Stimulated activated naive CD8-positive, alpha-beta T cell treated with anti-CD3 and anti-CD28 coated beads, Interleukin-15, Interleukin-2, amounts not matched to agents 100 ng/mL and 50 ng/mL, for 24 hours (primary cell): ENCODE measurements around the gene STIP1.
A peak's percentile ranks its signal among the peaks of the same experiment; 100 is the strongest.

Experiments used
- H3K27ac Mint-ChIP-seq: one replicate; pipeline ENCODE4 v1.8.0; 2021; ENCODE audit warnings: mild to moderate bottlenecking, mixed read lengths
- H3K27me3 Mint-ChIP-seq: one replicate; pipeline ENCODE4 v1.8.0; 2021; ENCODE audit warnings: mixed read lengths
- H3K36me3 Mint-ChIP-seq: one replicate; pipeline ENCODE4 v1.8.0; 2021; ENCODE audit warnings: low read depth, mixed read lengths
- H3K4me1 Mint-ChIP-seq: one replicate; pipeline ENCODE4 v1.8.0; 2021; ENCODE audit warnings: low read depth, mixed read lengths
- H3K4me3 Mint-ChIP-seq: one replicate; pipeline ENCODE4 v1.8.0; 2021; ENCODE audit warnings: mild to moderate bottlenecking, mixed read lengths
- H3K9me3 Mint-ChIP-seq: one replicate; pipeline ENCODE4 v1.8.0; 2021; ENCODE audit warnings: mixed read lengths

Gene STIP1

GRCh38 chr11:64204080-64204440 lies 18.1 kb downstream of the STIP1 start:
- Mint-ChIP-seq H3K4me1 (peaks cover 45% of the 10 kb centered on the region), H3K27ac (peak overlapping the region; percentile 82), H3K36me3 (peaks cover 82% of the 10 kb centered on the region), H3K4me3 (no peak overlapping the region), H3K9me3 (no peaks in the 10 kb centered on the region), H3K27me3 (no peaks in the 10 kb centered on the region)

- H3K27me3 Mint-ChIP-seq: no peaks in the 10 kb centered on the region
- no peaks in the 10 kb centered on the region for H3K9me3 Mint-ChIP-seq
- H3K4me3 Mint-ChIP-seq: peak overlapping the region; percentile 70
- peaks cover 83% of the 10 kb centered on the region for H3K36me3 Mint-ChIP-seq
- peak overlapping the region; percentile 82 for H3K27ac Mint-ChIP-seq
- peaks cover 50% of the 10 kb centered on the region for H3K4me1 Mint-ChIP-seq
Observed at GRCh38 chr11:64204464-64204989, 18.6 kb downstream of the STIP1 start.

DNA sequence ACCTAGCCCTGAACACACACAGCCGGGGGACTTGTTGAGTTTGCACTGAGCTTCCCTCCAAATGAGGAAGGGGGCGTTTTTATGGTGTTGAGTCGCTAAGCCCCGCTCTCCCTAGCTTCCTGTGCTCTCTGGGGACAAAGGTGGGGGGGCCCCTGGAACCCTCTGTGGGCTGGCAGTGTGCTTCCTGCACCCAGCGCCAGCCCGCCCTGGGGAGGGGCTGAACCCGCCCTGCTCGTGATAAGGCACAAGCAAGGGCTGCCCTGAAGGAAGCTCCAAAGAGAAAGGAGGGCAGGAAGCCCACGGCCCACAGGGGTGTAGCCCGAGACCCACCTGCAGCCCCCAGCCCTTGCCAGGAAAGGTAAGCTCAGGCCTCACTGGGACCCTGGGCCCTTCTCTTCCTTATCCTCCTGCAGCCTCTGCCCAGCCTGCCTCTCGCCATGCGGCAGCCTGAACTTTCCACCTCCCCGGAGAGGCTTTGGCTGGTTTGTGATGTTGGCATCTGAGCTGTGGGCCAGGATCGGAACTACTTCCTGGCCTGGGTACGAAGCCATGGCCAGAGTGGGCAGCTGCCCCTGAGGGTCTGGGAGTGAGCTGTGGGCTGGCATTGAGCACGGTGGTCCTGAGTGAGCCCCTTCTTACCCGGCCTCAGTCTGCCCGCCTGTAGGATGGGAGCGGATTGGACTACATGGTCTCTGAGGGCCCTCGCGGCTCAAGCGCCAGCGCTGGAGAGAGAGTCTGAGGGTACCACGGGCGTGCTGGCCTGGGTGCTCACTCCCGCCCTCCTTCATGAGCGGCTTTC lies 20.7 kb downstream of the STIP1 start, which contains the start of gene FERMT3:
TSS of gene FERMT3 (plus strand) at position 265 of the 799 bp plus-strand sequence. CDS start 644 bp downstream, outside the sequence.
- Mint-ChIP-seq H3K36me3 (peaks cover 70% of the 10 kb centered on the region), H3K27me3 (no peaks in the 10 kb centered on the region), H3K27ac (peak within 1 kb of the TSS; percentile 96), H3K4me3 (peak within 1 kb of the TSS; percentile 94), H3K4me1 (peaks cover 53% of the 10 kb centered on the region), H3K9me3 (no peaks in the 10 kb centered on the region)

- peaks cover 72% of the 10 kb centered on the region for H3K36me3 Mint-ChIP-seq
- peaks cover 57% of the 10 kb centered on the region for H3K4me1 Mint-ChIP-seq
- H3K4me3 Mint-ChIP-seq: peak overlapping the region; percentile 94
- no peaks in the 10 kb centered on the region for H3K9me3 Mint-ChIP-seq
- no peaks in the 10 kb centered on the region for H3K27me3 Mint-ChIP-seq
- peak overlapping the region; percentile 96 for H3K27ac Mint-ChIP-seq
Observed at GRCh38 chr11:64207256-64208085, 21.5 kb downstream of the STIP1 start.

GRCh38 chr11:64208086-64208795 lies 22.3 kb downstream of the STIP1 start:
- H3K4me3 Mint-ChIP-seq: peak overlapping the region; percentile 94
- no peaks in the 10 kb centered on the region for H3K27me3 Mint-ChIP-seq
- H3K36me3 Mint-ChIP-seq: peaks cover 72% of the 10 kb centered on the region
- H3K9me3 Mint-ChIP-seq: no peaks in the 10 kb centered on the region
- peak overlapping the region; percentile 96 for H3K27ac Mint-ChIP-seq
- H3K4me1 Mint-ChIP-seq: peaks cover 61% of the 10 kb centered on the region

GRCh38 chr11:64208796-64209562 lies 23.0 kb downstream of the STIP1 start:
- Mint-ChIP-seq H3K36me3 (peaks cover 69% of the 10 kb centered on the region), H3K4me3 (peak overlapping the region; percentile 94), H3K27me3 (no peaks in the 10 kb centered on the region), H3K4me1 (peaks cover 60% of the 10 kb centered on the region), H3K9me3 (no peaks in the 10 kb centered on the region), H3K27ac (peak overlapping the region; percentile 96)

DNA sequence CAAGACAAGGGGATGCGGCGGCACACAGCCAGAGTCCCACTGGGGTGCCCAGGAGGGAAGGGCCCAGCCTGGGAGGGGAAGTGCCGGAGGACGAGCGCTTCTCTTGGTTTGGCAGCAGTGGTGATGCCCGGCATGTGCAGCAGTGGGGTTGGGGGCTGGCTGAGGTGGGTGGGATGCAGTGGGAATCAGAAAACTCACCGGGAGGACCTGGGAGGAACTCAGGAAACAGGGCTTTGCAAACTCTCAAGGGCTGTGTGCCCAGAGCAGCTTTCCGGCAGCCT lies 23.5 kb downstream of the STIP1 start:
- Mint-ChIP-seq H3K4me3 (peak overlapping the region; percentile 94), H3K4me1 (peaks cover 60% of the 10 kb centered on the region)

DNA sequence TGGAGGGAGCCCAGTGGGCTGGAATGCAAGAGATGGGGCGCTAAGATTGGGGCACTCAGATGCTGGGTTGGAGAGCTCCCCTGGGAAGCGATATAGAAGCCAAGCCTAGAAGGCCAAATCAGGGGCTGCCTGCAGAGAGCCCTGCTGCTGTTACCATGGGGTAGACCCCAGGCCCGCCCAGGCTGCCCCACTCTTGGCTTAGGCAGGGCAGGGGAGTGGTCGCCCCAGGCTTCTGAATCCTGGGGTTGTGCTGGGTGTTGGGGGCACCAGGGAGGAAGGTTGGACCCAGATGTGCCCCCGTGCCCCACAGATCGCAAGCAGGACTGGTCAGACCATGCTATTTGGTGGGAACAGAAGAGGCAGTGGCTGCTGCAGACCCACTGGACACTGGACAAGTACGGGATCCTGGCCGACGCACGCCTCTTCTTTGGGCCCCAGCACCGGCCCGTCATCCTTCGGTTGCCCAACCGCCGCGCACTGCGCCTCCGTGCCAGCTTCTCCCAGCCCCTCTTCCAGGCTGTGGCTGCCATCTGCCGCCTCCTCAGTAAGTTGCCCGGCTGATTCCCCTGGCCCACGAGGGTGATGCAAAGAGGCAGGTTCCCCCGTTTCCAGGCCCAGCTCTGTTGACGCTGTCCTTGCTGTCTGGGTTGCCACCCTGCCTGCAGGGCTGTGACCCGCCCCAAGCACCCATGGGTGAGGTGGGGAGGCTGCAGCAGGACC lies 24.5 kb downstream of the STIP1 start:
- H3K4me1 Mint-ChIP-seq: peaks cover 63% of the 10 kb centered on the region
- H3K27ac Mint-ChIP-seq: peak overlapping the region; percentile 14
- no peaks in the 10 kb centered on the region for H3K27me3 Mint-ChIP-seq
- no peaks in the 10 kb centered on the region for H3K9me3 Mint-ChIP-seq
- peaks cover 72% of the 10 kb centered on the region for H3K36me3 Mint-ChIP-seq
- H3K4me3 Mint-ChIP-seq: no peak overlapping the region

More for the DNA sequence above, 23.5 kb downstream of the STIP1 start:
- Mint-ChIP-seq H3K9me3 (no peaks in the 10 kb centered on the region), H3K27ac (no peak overlapping the region), H3K27me3 (no peaks in the 10 kb centered on the region), H3K36me3 (peaks cover 69% of the 10 kb centered on the region)

DNA sequence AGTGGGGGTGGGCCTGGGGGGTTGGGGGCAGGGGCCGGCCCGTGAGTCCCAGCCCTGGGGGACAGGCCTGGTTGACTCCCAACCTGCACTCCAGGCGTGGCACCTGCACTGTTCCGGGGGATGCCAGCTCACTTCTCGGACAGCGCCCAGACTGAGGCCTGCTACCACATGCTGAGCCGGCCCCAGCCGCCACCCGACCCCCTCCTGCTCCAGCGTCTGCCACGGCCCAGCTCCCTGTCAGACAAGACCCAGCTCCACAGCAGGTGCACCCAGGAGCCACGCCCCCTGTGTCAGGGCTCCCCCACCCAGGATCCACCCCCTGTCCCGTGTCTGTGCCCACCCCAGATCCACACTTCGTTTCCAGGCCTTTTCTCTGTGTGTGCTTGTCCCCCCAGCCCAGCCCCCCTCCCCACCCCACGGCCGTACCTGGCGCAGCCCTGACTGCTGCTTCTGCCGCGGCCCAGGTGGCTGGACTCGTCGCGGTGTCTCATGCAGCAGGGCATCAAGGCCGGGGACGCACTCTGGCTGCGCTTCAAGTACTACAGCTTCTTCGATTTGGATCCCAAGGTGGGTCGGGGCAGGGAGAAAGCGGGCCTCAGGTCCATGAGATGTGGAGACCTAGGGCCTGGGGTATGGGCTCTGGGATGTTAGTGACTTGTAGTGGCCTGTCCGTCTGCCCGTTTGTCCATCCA lies 25.4 kb downstream of the STIP1 start:
- Mint-ChIP-seq H3K27ac (no peak overlapping the region), H3K4me3 (no peak overlapping the region), H3K36me3 (peaks cover 64% of the 10 kb centered on the region), H3K4me1 (peaks cover 57% of the 10 kb centered on the region), H3K27me3 (no peaks in the 10 kb centered on the region), H3K9me3 (no peaks in the 10 kb centered on the region)

DNA sequence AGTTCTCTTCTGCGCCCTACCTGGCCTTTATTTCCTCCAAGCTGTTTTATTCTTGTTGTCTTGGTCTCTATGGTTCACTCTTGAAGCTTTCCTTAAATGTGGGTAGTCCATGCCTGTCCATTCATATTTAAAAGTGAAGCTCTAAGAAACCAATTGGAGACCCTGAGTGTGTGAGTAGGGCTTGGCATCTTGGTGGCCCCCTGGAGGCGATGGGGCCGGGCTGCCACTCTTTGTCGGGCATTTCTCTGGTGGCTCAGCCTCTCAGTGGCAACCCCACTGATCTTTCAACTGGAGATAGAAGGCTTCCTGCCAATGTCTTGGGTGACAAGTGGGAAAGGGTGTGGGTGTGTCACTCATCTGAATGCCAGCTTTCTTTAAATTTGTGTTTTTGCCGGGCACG lies 30.9 kb downstream of the STIP1 start:
- no peaks in the 10 kb centered on the region for H3K27me3 Mint-ChIP-seq
- no peaks in the 10 kb centered on the region for H3K9me3 Mint-ChIP-seq
- peaks cover 48% of the 10 kb centered on the region for H3K36me3 Mint-ChIP-seq
- H3K4me1 Mint-ChIP-seq: peaks cover 36% of the 10 kb centered on the region
- no peak overlapping the region for H3K27ac Mint-ChIP-seq
- no peak overlapping the region for H3K4me3 Mint-ChIP-seq

DNA sequence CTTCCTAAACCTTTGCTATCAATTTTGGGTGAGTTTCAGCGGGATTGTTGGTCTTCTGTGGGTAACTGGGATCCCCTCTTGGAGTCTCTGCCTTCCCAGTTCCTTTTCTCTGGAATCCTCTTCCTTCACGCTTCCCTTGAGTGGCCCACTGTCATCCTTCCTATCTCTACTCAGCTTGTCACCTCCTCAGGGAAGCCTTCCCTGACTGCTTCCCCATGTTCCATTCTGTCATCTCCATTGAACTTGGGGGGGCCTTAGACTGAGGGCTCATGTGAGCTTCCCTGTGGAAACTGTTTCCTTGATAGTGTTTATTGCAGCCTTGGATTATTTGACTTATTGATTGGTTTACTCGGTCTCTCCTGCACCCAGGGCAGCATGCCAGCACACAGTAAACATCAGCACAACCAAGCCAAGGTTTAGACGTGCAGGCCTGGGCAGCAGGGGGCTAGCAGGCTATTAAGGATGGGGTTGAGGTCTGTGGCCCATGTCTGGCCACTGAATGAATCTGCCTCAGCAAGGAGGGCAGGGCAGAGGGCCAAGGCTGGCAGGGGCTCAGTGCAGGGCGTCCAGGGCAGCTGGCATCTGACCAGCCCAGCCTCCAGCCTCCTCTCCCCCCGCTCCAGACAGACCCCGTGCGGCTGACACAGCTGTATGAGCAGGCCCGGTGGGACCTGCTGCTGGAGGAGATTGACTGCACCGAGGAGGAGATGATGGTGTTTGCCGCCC lies 32.8 kb downstream of the STIP1 start:
- Mint-ChIP-seq H3K4me1 (peaks cover 22% of the 10 kb centered on the region), H3K4me3 (no peak overlapping the region), H3K27me3 (no peaks in the 10 kb centered on the region), H3K27ac (peak overlapping the region; percentile 61), H3K9me3 (no peaks in the 10 kb centered on the region), H3K36me3 (peaks cover 34% of the 10 kb centered on the region)

DNA sequence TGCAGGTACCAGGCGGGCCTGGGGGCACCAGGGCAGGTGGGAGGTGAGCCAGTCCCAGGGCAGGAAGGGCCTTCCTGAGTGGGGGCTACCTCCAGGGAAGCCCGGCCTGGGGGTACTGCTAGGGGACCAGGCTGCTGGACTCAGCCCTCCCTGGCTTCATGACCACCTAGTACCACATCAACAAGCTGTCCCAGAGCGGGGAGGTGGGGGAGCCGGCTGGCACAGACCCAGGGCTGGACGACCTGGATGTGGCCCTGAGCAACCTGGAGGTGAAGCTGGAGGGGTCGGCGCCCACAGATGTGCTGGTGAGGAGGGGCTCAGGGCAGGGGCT lies 33.3 kb downstream of the STIP1 start:
- Mint-ChIP-seq H3K4me3 (no peak overlapping the region), H3K36me3 (peaks cover 32% of the 10 kb centered on the region), H3K4me1 (peaks cover 17% of the 10 kb centered on the region), H3K9me3 (no peaks in the 10 kb centered on the region), H3K27ac (no peak overlapping the region), H3K27me3 (no peaks in the 10 kb centered on the region)

DNA sequence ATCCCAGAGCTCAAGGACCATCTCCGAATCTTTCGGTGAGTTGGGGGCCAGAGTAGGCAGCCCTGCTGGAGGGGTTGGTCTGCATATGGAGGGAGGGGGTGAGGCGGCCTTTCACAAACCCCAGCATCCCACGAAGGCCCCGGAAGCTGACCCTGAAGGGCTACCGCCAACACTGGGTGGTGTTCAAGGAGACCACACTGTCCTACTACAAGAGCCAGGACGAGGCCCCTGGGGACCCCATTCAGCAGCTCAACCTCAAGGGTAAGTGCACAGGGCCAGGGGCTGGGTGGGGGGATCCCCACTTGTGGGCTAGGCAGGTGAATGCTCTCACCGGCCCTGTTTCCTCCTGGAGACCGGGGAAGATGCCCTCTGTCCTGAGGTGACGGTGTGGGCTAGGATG lies 33.8 kb downstream of the STIP1 start:
- no peaks in the 10 kb centered on the region for H3K27me3 Mint-ChIP-seq
- no peak overlapping the region for H3K27ac Mint-ChIP-seq
- H3K4me1 Mint-ChIP-seq: peaks cover 13% of the 10 kb centered on the region
- peaks cover 28% of the 10 kb centered on the region for H3K36me3 Mint-ChIP-seq
- no peaks in the 10 kb centered on the region for H3K9me3 Mint-ChIP-seq
- no peak overlapping the region for H3K4me3 Mint-ChIP-seq
